CD4-positive, alpha-beta T cell treated with Interferon gamma for 1 hour (primary cell): ENCODE results near the gene LRP6.

Experiments used
- DNase-seq: peaks from one replicate; pipeline ENCODE4 v3.0.0-alpha.2; 2020

LRP6 gene

DNA sequence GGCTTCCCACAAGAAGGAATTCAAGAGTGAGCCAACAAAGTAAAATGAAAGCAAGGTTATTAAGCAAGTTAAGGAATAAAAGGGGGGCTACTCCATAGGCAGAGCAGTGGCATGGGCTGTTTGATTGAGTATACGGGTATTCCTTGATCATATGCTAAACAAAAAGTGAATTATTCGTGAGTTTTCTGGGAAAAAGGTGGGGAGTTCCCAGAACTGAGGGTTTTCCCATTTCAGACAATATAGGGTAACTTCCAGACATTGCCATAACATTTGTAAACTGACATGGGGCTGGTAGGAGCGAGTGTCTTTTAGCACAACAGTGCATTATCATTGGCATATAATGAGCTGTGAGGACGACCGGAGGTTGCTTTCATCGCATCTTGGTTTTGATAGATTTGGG, 198.1 kb downstream of the LRP6 start:
- no peak for DNase-seq
